Neural progenitor cell (in vitro differentiated cells): ENCODE data around the gene POLR2H.

Experiments
- EZH2phosphoT487 ChIP-seq: fragments of 200-600 bp; sonication (generic); IDR thresholded peaks from 2 replicates; pipeline ENCODE4 v1.6.1; 2017; ENCODE audit warnings: antibody characterized with exemption
- TF ChIP-seq, protein P1 (sequence below): fragments of 200-600 bp; sonication (generic); IDR thresholded peaks from 2 replicates; pipeline ENCODE4 v1.5.1; 2017; ENCODE audit warnings: antibody characterized with exemption, mild to moderate bottlenecking

DNA sequence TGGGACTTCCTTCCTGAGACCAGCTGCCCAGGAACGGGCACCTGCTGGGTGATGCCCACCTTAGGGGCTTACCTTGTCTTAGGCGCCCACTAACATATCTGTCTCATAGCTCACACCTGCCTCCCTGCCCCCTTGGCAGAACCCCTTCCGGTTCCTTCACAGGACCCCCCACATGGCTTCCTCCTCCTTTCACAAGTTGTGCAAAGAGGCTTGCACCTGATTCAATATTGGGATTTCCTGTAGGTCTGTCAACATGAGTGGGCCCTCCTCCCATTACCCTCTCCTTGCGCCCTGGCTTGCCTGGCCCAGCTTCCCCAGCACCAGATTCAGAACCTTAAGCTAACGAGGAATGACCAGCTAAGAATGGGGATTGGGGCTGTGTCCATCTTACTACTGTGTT is 15.9 kb downstream of the POLR2H start:
- TF ChIP-seq, protein P1, sequence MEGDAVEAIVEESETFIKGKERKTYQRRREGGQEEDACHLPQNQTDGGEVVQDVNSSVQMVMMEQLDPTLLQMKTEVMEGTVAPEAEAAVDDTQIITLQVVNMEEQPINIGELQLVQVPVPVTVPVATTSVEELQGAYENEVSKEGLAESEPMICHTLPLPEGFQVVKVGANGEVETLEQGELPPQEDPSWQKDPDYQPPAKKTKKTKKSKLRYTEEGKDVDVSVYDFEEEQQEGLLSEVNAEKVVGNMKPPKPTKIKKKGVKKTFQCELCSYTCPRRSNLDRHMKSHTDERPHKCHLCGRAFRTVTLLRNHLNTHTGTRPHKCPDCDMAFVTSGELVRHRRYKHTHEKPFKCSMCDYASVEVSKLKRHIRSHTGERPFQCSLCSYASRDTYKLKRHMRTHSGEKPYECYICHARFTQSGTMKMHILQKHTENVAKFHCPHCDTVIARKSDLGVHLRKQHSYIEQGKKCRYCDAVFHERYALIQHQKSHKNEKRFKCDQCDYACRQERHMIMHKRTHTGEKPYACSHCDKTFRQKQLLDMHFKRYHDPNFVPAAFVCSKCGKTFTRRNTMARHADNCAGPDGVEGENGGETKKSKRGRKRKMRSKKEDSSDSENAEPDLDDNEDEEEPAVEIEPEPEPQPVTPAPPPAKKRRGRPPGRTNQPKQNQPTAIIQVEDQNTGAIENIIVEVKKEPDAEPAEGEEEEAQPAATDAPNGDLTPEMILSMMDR = no peak
- TF ChIP-seq EZH2phosphoT487 = no peak
